Pulmonary artery endothelial cell (primary cell): Measurements from ENCODE around the gene GSTP1. TPM values are rescaled to one million over a fixed set of nuclear protein-coding genes. Genes with fewer than 3 reads are reported as not detected.
"Not testable (repeated sequence)": the region's sequence is repeated elsewhere in the genome, so short reads cannot be mapped to it uniquely, and the experiment has no call there.

Experiments
- DNase-seq: peaks from one replicate; pipeline ENCODE4 v3.0.0-alpha.2; 2011; ENCODE audit warnings: low read depth, low spot score
- total RNA-seq: library from RNA; depleted of rRNA; stranded (reverse); fragments of >200 nt; gene quantifications from 2 replicates; pipeline ENCODE4 v1.2.3, GENCODE V29; 2014

GSTP1 gene
- total RNA-seq, 1 donor from 2014 or later, result 1,026 TPM

GRCh38 chr11:67563705-67564114 is 19.9 kb upstream of the GSTP1 start:
- peak; percentile 84 for DNase-seq

- no peak for DNase-seq
Measured at GRCh38 chr11:67564230-67564629, 19.4 kb upstream of the GSTP1 start.

- no peak for DNase-seq
Measured at GRCh38 chr11:67571443-67571842, 12.2 kb upstream of the GSTP1 start.

GRCh38 chr11:67572305-67572704 is 11.3 kb upstream of the GSTP1 start:
- no peak for DNase-seq

- DNase-seq, result no peak
Measured at GRCh38 chr11:67572747-67573419, 10.7 kb upstream of the GSTP1 start.

- no peak for DNase-seq
Measured at GRCh38 chr11:67574938-67575337, 8.7 kb upstream of the GSTP1 start.

GRCh38 chr11:67576735-67577475 is 6.7 kb upstream of the GSTP1 start:
- no peak for DNase-seq

GRCh38 chr11:67577951-67578350 is 5.7 kb upstream of the GSTP1 start:
- no peak for DNase-seq

- no peak for DNase-seq
Measured at GRCh38 chr11:67581469-67581868, 2.1 kb upstream of the GSTP1 start.

GRCh38 chr11:67582011-67582410 is 1.6 kb upstream of the GSTP1 start:
- DNase-seq, result no peak

- no peak for DNase-seq
Measured at GRCh38 chr11:67584205-67584880, 731 bp downstream of the GSTP1 start.

GRCh38 chr11:67584881-67585873 is 1.6 kb downstream of the GSTP1 start:
- DNase-seq, result no peak

- no peak for DNase-seq
Measured at GRCh38 chr11:67585911-67586310, 2.3 kb downstream of the GSTP1 start.

- no peak for DNase-seq
Measured at GRCh38 chr11:67586568-67587250, 3.1 kb downstream of the GSTP1 start.

- no peak for DNase-seq
Measured at GRCh38 chr11:67588136-67588503, 4.5 kb downstream of the GSTP1 start.

GRCh38 chr11:67588899-67589415 is 5.3 kb downstream of the GSTP1 start:
- not testable (repeated sequence) for DNase-seq

GRCh38 chr11:67592880-67593564 is 9.4 kb downstream of the GSTP1 start:
- no peak for DNase-seq

- DNase-seq, result no peak
Measured at GRCh38 chr11:67593565-67593905, 9.9 kb downstream of the GSTP1 start.

GRCh38 chr11:67594480-67594879 is 10.9 kb downstream of the GSTP1 start:
- no peak for DNase-seq

- DNase-seq, result no peak
Measured at GRCh38 chr11:67596753-67597300, 13.2 kb downstream of the GSTP1 start.
